Kidney epithelial cell (primary cell): ENCODE measurements around the gene ARFGAP2. TPM values are rescaled to one million over a fixed set of nuclear protein-coding genes. Genes with fewer than 3 reads are reported as not detected.
"Not testable (repeated sequence)": the region's sequence is repeated elsewhere in the genome, so short reads cannot be mapped to it uniquely, and the experiment has no call there.

Experiments
- DNase-seq: peaks from one replicate; pipeline ENCODE4 v3.0.0-alpha.2; 2010; ENCODE audit warnings: low read depth
- H3K27me3 ChIP-seq: 2 replicates; pipeline ENCODE4 v1.6.0; 2011; ENCODE audit warnings: low read length; ENCODE audit not compliant: control insufficient read depth, insufficient read depth
- H3K36me3 ChIP-seq: 2 replicates; pipeline ENCODE4 v1.5.1; 2011; ENCODE audit warnings: low read length; ENCODE audit not compliant: control insufficient read depth, insufficient read depth
- H3K4me3 ChIP-seq: 2 replicates; pipeline ENCODE4 v1.5.1; 2011; ENCODE audit warnings: low read depth, mild to moderate bottlenecking, control low read depth, low read length
- total RNA-seq: library from RNA; depleted of rRNA; stranded (reverse); fragments of >200 nt; gene quantifications from 2 replicates; pipeline ENCODE4 v1.2.3, GENCODE V29; 2015
- TF ChIP-seq, protein P1 (sequence below): IDR thresholded peaks from 2 replicates; pipeline ENCODE4 v1.5.1; 2011; ENCODE audit warnings: mild to moderate bottlenecking, moderate library complexity, low read length, control low read depth, inconsistent platforms; ENCODE audit not compliant: insufficient read depth, poor library complexity, severe bottlenecking

The ARFGAP2 gene
- total RNA-seq, 1 donor from 2014 or later, result 95.7 TPM

DNA sequence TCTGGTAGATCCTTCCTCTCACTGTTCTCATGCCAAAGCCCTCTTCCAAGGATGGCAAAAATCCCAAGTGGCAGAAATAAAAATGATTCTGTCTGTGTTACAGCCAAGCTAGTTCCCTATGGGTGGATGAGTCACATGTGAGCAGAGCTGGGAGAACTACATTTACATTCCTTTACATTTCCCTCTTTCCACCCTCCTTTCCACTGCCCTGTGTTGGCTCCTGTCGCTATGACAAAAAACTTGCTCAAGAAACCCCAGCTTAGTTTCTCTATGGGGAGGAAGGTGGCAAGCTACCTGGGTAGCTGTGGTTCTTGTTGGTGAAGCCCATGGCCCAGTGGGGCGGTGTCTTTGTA lies 27.9 kb upstream of the ARFGAP2 start:
- Histone ChIP-seq H3K4me3 (no peak overlapping the region), H3K27me3 (no peaks in the 10 kb centered on the region), H3K36me3 (no peaks in the 10 kb centered on the region)
- TF ChIP-seq, protein P1, sequence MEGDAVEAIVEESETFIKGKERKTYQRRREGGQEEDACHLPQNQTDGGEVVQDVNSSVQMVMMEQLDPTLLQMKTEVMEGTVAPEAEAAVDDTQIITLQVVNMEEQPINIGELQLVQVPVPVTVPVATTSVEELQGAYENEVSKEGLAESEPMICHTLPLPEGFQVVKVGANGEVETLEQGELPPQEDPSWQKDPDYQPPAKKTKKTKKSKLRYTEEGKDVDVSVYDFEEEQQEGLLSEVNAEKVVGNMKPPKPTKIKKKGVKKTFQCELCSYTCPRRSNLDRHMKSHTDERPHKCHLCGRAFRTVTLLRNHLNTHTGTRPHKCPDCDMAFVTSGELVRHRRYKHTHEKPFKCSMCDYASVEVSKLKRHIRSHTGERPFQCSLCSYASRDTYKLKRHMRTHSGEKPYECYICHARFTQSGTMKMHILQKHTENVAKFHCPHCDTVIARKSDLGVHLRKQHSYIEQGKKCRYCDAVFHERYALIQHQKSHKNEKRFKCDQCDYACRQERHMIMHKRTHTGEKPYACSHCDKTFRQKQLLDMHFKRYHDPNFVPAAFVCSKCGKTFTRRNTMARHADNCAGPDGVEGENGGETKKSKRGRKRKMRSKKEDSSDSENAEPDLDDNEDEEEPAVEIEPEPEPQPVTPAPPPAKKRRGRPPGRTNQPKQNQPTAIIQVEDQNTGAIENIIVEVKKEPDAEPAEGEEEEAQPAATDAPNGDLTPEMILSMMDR, result no peak
- no peak for DNase-seq

DNA sequence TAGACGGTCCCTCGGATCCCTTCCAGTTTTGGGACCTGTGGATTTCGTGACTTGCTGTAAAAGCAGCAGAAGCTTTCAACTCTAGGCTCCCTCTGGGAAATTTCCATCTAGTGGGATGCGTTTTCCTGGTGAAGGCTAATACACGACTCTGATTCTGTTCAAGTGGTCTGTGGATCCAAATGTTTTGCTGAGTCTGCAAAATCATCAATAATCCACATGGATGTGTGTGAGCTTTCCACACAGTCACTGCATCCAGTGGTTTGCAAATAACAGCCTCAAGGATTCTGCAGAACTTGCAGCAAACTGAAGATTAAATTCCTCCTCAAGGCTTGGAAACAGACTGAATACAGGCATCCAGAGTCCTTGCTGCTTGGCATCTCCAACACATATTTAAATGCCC lies 25.9 kb upstream of the ARFGAP2 start:
- Histone ChIP-seq H3K4me3 (no peak overlapping the region), H3K36me3 (no peaks in the 10 kb centered on the region), H3K27me3 (no peaks in the 10 kb centered on the region)
- TF ChIP-seq, protein P1, result no peak
- no peak for DNase-seq

DNA sequence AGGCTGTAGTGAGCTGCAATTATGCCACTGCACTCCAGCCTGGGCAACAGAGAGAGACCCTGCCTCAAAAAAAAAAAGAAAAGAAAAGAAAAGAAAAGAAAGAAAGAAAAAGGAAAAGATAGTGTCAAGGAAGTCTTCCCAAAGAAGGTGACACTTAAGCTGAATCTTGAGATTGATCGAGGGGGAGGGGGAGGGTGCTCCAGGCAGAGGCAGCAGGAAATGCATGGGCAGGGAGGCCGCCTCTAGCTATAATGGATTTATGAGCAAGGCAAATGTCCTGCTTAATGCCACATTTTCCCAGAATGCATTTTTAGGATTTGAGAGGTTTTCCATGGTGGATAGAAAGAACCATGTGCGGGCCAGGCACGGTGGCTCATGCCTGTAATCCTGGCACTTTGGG lies 24.3 kb upstream of the ARFGAP2 start:
- no peak for DNase-seq
- Histone ChIP-seq H3K27me3 (no peaks in the 10 kb centered on the region), H3K36me3 (no peaks in the 10 kb centered on the region), H3K4me3 (no peak overlapping the region)
- TF ChIP-seq, protein P1, result no peak

DNA sequence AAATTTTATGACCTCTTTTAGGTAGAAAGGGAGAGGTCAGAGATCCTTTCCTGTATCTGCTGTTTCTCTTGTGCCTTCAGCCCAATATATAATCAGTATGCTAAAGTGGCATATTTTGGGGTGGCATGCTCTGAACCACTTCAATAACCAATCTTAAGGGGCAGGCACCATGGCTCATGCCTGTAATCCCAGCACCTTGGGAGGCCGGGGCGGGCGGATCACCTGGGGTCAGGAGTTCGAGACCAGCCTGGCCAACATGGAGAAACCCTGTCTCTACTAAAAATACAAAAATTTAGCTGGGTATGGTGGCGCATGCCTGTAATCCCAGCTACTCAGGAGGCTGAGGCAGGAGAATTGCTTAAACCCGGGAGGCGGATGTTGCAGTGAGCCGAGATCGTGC lies 21.5 kb upstream of the ARFGAP2 start:
- not testable (repeated sequence) for H3K27me3 ChIP-seq, DNase-seq, H3K4me3 ChIP-seq, H3K36me3 ChIP-seq

DNA sequence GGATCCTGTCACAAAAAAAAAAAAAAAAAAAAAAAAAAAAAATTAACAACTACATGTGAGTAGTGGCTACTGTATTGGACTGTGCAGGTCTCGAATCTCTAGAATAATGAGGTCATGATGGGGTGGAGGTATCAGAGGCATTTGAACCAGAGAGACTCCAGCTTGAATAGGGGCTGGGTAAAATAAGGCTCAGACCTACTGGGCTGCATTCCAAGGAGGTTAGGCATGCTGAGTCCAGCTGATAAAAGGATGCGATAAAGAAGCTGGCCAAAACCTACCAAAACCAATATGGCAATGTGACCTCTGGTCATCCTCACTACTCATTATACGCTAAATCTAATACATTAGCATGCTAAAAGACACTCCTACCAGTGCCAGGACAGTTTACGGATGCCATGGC lies 15.4 kb upstream of the ARFGAP2 start:
- no peaks in the 10 kb centered on the region for H3K27me3 ChIP-seq
- no peaks in the 10 kb centered on the region for H3K36me3 ChIP-seq
- DNase-seq, result no peak
- no peak overlapping the region for H3K4me3 ChIP-seq
- TF ChIP-seq, protein P1, result no peak

DNA sequence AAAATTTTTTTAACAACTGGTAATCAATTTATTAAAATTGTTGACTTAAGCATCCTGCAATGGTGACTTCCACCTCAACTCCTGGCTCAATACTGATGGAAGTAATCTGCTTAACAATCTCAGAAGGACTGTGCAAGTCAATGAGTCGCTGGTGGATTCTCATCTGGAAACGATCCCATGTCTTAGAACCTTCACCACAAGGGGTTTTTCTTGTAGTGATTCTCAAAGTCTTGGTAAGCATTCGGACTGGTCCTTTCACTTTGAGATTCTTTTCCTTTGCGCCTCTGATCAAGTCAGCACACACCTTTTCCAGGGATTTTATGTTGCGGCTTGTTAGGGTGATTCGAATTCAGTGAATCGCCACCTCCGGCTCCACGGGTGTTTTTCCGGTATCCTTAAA lies 14.5 kb upstream of the ARFGAP2 start:
- not testable (repeated sequence) for DNase-seq, H3K27me3 ChIP-seq, H3K36me3 ChIP-seq, H3K4me3 ChIP-seq

DNA sequence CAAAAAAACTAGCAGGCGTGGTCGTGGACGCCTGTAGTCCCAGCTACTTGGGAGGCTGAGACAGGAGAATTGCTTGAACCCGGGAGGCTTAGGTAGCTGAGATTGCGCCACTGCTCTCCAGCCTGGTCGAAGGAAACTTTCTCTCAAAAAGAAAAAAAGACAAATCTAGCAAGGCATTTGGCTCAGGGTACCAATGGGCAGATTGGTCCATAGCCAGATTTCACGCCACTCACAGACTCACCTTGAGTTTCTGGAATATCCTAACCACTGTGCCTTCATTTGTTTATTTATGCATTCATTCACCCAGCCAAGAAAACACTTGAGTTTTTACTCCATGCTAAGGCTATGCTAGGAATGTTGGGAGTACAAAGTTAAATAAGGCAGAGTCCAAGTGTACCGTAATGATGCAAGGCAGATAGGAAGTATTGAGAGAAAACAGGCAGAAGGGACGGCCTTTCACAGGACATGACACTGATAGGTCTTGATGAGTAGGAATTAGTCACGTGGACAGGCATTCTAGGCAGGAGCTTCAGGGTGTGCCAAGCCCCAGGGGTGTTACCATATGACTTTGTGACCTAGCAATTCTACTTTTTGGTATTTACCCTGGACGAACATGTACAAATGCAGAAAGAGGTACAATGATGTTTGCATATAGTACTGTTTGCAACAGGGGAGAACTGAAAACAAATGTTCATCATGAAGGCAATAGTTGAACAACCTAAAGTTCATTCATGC lies 12.6 kb upstream of the ARFGAP2 start:
- Histone ChIP-seq H3K27me3 (no peaks in the 10 kb centered on the region), H3K4me3 (no peak overlapping the region), H3K36me3 (no peaks in the 10 kb centered on the region)
- peak; percentile 49 for DNase-seq
- TF ChIP-seq, protein P1, result no peak
